ENCODE data around the gene SYNE3. TPM values are rescaled to one million over a fixed set of nuclear protein-coding genes. Genes with fewer than 3 reads are reported as not detected.

SYNE3 gene
- total RNA-seq, 1 experiment from 2014 or later, result 21.2 TPM

DNA sequence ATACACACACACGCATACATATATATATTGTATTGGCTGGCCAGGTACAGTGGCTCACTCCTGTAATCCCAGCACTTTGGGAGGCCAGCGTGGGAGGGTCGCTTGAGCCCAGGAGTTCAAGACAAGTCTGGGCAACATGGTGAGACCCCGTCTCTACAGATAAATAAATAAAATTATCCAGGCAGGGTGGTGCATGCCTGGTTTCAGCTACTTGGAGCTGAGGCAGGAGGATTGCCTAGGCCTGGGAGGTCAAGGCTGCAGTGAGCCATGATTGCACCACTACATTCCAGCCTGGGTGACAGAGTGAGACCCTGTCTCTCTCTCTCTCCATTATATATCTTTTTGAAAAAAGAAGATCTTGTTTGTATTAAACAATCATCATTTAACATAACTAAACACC, 4.6 kb upstream of the SYNE3 start:
- peaks cover 33% of the 10 kb centered on the region for H3K4me1 Mint-ChIP-seq (ENCODE audit: low read depth, unreplicated experiment)
- no peaks in the 10 kb centered on the region for H3K9me3 Mint-ChIP-seq (ENCODE audit: unreplicated experiment)
- Histone ChIP-seq H3K27me3 (replicated peaks; ENCODE audit: control insufficient read depth, insufficient read depth, low read length) (no peaks in the 10 kb centered on the region), H3K4me1 (peaks cover 42% of the 10 kb centered on the region), H3K4me3 (ENCODE audit: low read depth, low read length) (no peak overlapping the region), H3K9me3 (no peaks in the 10 kb centered on the region), H3K36me3 (ENCODE audit: control insufficient read depth, insufficient read depth, low read length) (no peaks in the 10 kb centered on the region)
- TF ChIP-seq, protein P1, sequence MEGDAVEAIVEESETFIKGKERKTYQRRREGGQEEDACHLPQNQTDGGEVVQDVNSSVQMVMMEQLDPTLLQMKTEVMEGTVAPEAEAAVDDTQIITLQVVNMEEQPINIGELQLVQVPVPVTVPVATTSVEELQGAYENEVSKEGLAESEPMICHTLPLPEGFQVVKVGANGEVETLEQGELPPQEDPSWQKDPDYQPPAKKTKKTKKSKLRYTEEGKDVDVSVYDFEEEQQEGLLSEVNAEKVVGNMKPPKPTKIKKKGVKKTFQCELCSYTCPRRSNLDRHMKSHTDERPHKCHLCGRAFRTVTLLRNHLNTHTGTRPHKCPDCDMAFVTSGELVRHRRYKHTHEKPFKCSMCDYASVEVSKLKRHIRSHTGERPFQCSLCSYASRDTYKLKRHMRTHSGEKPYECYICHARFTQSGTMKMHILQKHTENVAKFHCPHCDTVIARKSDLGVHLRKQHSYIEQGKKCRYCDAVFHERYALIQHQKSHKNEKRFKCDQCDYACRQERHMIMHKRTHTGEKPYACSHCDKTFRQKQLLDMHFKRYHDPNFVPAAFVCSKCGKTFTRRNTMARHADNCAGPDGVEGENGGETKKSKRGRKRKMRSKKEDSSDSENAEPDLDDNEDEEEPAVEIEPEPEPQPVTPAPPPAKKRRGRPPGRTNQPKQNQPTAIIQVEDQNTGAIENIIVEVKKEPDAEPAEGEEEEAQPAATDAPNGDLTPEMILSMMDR (IDR thresholded peaks at IDR 0.05; ENCODE audit: insufficient read depth in 1 of 2, low read depth in 1 of 2, low read length in 1 of 2, severe bottlenecking in 1 of 2, unreplicated experiment in 1 of 2), result no peak
- H3K4me3 Mint-ChIP-seq (ENCODE audit: unreplicated experiment), result no peak overlapping the region
- peaks cover 5% of the 10 kb centered on the region for H3K36me3 Mint-ChIP-seq (ENCODE audit: insufficient read depth, unreplicated experiment)
- ChIA-PET CTCF (no interaction called here), POLR2A (no interaction called here)
- no peak for DNase-seq
- intact Hi-C loops (cut with micrococcal nuclease; ENCODE audit: unreplicated experiment), result no loop called here
- H3K27ac Mint-ChIP-seq (ENCODE audit: unreplicated experiment), result no peak overlapping the region
- H3K27me3 Mint-ChIP-seq (ENCODE audit: insufficient read depth, unreplicated experiment), result no peaks in the 10 kb centered on the region
- no TSS peak for BruUV-seq (replicated peaks)

DNA sequence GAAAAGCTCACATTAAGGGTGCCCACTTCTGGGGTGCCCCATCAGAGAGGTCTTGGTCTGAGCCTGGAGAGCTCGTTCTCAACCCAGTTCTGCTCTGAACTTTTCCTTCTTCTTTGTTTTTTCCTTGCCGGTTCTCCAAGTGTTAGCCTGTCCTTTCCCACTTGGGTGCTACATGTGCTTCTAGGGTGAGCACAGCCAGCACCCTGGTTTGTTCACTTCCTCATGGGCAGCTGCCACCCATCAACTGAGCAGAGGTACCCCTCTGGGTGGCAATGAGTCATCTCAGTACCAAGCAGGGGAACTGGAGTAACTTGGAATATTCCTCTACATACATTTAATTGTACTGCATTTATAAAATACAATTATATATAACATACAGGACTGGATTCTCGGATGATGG, 3.9 kb upstream of the SYNE3 start:
- Mint-ChIP-seq H3K27me3 (ENCODE audit: insufficient read depth, unreplicated experiment) (no peaks in the 10 kb centered on the region), H3K9me3 (ENCODE audit: unreplicated experiment) (no peaks in the 10 kb centered on the region), H3K4me3 (ENCODE audit: unreplicated experiment) (no peak overlapping the region), H3K4me1 (ENCODE audit: low read depth, unreplicated experiment) (peaks cover 26% of the 10 kb centered on the region), H3K36me3 (ENCODE audit: insufficient read depth, unreplicated experiment) (peaks cover 5% of the 10 kb centered on the region), H3K27ac (ENCODE audit: unreplicated experiment) (no peak overlapping the region)
- no peaks in the 10 kb centered on the region for H3K9me3 ChIP-seq
- DNase-seq, result no peak
- TF ChIP-seq, protein P1 (IDR thresholded peaks at IDR 0.05; ENCODE audit: insufficient read depth in 1 of 2, low read depth in 1 of 2, low read length in 1 of 2, severe bottlenecking in 1 of 2, unreplicated experiment in 1 of 2), result no peak
- no peak overlapping the region for H3K4me3 ChIP-seq (ENCODE audit: low read depth, low read length)
- H3K4me1 ChIP-seq, result peaks cover 38% of the 10 kb centered on the region
- BruUV-seq (replicated peaks), result no TSS peak
- POLR2A ChIA-PET, result no interaction called here
- CTCF ChIA-PET, result no interaction called here
- H3K36me3 ChIP-seq (ENCODE audit: control insufficient read depth, insufficient read depth, low read length), result no peaks in the 10 kb centered on the region; the same call in 1 of the 2 replicates
- H3K27me3 ChIP-seq (replicated peaks; ENCODE audit: control insufficient read depth, insufficient read depth, low read length), result no peaks in the 10 kb centered on the region
- intact Hi-C loops (cut with micrococcal nuclease; ENCODE audit: unreplicated experiment), result no loop called here

DNA sequence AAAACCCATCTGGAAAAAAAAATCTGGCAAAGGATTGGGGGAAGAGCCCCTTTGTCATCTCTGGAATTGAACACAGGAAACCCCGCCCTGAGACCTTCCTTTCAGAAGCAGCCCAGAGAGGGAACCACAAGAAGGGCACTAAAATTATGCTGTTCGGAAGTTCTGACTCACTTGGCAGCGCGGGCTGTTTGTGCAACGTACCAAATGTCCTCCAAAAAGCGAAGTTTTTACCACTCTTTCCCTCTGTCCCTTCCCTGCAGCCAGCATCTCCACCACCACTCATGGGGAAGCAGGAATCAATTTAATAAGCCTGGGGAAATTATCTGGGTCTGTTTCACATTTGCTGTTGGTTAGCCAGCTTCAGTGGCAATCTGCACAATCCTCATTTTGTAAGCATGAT, 3.2 kb upstream of the SYNE3 start:
- Histone ChIP-seq H3K27me3 (replicated peaks; ENCODE audit: control insufficient read depth, insufficient read depth, low read length) (no peaks in the 10 kb centered on the region), H3K36me3 (ENCODE audit: control insufficient read depth, insufficient read depth, low read length) (no peaks in the 10 kb centered on the region; the same call in 1 of the 2 replicates), H3K9me3 (no peaks in the 10 kb centered on the region), H3K4me3 (ENCODE audit: low read depth, low read length) (no peak overlapping the region), H3K4me1 (peaks cover 36% of the 10 kb centered on the region)
- Mint-ChIP-seq H3K4me3 (ENCODE audit: unreplicated experiment) (no peak overlapping the region), H3K27me3 (ENCODE audit: insufficient read depth, unreplicated experiment) (no peaks in the 10 kb centered on the region), H3K27ac (ENCODE audit: unreplicated experiment) (no peak overlapping the region), H3K4me1 (ENCODE audit: low read depth, unreplicated experiment) (peaks cover 21% of the 10 kb centered on the region), H3K36me3 (ENCODE audit: insufficient read depth, unreplicated experiment) (peaks cover 5% of the 10 kb centered on the region), H3K9me3 (ENCODE audit: unreplicated experiment) (no peaks in the 10 kb centered on the region)
- TF ChIP-seq, protein P1 (IDR thresholded peaks at IDR 0.05; ENCODE audit: insufficient read depth in 1 of 2, low read depth in 1 of 2, low read length in 1 of 2, severe bottlenecking in 1 of 2, unreplicated experiment in 1 of 2), result no peak
- POLR2A ChIA-PET, result no interaction called here
- intact Hi-C loops (cut with micrococcal nuclease; ENCODE audit: unreplicated experiment), result no loop called here
- CTCF ChIA-PET, result no interaction called here
- BruUV-seq (replicated peaks), result no TSS peak
- no peak for DNase-seq
